ENCODE data around the gene VCAN.

DNA sequence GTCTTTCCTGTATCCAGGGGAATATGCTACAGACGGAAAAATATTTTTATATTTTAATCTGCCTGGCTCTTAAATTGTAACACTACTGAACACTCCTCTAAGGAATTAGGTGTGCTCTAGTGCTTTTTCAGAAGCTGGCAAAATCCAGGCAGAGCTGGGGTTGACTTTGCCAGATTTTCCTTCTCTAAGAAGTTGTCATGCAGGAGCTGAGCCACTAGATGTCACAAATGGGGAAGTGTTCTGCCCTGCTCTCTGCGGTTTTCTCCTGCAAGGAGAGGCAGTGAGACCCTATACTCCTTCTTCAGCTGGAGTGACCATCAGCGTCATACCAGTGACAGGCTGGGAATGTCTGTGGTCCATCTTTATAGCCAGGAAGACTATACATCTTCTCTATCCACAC is 136.6 kb downstream of the VCAN start:
- TF ChIP-seq, protein P1, sequence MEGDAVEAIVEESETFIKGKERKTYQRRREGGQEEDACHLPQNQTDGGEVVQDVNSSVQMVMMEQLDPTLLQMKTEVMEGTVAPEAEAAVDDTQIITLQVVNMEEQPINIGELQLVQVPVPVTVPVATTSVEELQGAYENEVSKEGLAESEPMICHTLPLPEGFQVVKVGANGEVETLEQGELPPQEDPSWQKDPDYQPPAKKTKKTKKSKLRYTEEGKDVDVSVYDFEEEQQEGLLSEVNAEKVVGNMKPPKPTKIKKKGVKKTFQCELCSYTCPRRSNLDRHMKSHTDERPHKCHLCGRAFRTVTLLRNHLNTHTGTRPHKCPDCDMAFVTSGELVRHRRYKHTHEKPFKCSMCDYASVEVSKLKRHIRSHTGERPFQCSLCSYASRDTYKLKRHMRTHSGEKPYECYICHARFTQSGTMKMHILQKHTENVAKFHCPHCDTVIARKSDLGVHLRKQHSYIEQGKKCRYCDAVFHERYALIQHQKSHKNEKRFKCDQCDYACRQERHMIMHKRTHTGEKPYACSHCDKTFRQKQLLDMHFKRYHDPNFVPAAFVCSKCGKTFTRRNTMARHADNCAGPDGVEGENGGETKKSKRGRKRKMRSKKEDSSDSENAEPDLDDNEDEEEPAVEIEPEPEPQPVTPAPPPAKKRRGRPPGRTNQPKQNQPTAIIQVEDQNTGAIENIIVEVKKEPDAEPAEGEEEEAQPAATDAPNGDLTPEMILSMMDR (IDR thresholded peaks at IDR 0.05), result no peak
- TF ChIP-seq EZH2 (IDR thresholded peaks at IDR 0.05; ENCODE audit: borderline replicate concordance, insufficient read depth, low read depth, low read length, poor library complexity, severe bottlenecking), result no peak

Data from B cell (primary cell).